Astrocyte of the cerebellum (primary cell): Measurements from ENCODE around the gene PLA2G15.

Experiments used
- DNase-seq: peaks from one replicate; pipeline ENCODE4 v3.0.0-alpha.2; 2011; ENCODE audit warnings: low read depth
- H3K4me3 ChIP-seq: 2 replicates; pipeline ENCODE4 v1.5.1; 2011; ENCODE audit warnings: mild to moderate bottlenecking, low read depth, low read length, moderate library complexity
- in situ Hi-C: cut with HindIII; loops from 2 replicates; pipeline ENCODE4 v1.10.0; 2017; ENCODE audit warnings: low sequenced_read_pairs
- TF ChIP-seq, protein P1 (sequence below): IDR thresholded peaks from 2 replicates; pipeline ENCODE4 v1.5.1; 2012; ENCODE audit warnings: low read length, low read depth, moderate library complexity, mild to moderate bottlenecking; ENCODE audit errors: missing control alignments

PLA2G15 gene

DNA sequence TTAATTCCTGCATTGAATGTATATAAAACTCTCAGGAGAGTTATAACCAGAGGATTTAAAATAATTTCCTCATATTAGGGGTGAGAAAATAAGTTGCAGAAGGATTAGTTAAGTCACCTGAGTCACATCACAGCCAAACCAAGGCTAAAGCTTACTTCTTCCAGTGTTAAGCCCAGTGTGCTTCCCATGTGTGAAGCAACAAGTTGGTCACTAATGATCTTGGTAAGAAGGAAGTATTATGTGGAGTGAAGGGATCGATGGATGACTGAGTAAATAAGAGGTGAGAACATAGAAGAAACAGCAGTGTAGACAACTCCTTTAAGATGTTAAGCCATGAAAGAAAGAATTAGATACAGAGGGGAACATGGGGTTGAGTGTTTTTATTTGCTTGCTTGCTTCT, 29.9 kb upstream of the PLA2G15 start:
- TF ChIP-seq, protein P1, sequence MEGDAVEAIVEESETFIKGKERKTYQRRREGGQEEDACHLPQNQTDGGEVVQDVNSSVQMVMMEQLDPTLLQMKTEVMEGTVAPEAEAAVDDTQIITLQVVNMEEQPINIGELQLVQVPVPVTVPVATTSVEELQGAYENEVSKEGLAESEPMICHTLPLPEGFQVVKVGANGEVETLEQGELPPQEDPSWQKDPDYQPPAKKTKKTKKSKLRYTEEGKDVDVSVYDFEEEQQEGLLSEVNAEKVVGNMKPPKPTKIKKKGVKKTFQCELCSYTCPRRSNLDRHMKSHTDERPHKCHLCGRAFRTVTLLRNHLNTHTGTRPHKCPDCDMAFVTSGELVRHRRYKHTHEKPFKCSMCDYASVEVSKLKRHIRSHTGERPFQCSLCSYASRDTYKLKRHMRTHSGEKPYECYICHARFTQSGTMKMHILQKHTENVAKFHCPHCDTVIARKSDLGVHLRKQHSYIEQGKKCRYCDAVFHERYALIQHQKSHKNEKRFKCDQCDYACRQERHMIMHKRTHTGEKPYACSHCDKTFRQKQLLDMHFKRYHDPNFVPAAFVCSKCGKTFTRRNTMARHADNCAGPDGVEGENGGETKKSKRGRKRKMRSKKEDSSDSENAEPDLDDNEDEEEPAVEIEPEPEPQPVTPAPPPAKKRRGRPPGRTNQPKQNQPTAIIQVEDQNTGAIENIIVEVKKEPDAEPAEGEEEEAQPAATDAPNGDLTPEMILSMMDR = no peak
- in situ Hi-C loops = no loop called here
- DNase-seq = no peak
- no peak overlapping the region for H3K4me3 ChIP-seq

DNA sequence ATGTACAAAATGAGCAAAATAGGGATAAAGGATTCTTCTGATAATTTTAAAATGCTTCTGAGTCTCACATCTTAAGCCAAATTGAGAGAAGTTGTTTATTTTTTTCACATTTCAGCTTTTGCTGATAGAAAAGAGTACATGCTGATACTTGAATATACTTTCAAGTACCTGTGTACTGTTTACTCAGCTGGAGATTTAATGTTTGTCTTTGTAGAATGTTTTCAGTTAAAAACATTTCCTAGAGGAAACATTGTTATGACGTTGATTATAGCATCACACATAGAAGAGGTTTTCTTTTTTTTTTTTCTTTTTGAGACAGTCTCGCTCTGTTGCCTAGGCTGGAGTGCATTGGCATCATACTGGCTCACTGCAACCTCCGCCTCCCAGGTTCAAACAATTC, 28.9 kb upstream of the PLA2G15 start:
- in situ Hi-C loops = no loop called here
- no peak for DNase-seq
- H3K4me3 ChIP-seq = no peak overlapping the region
- TF ChIP-seq, protein P1 = no peak

DNA sequence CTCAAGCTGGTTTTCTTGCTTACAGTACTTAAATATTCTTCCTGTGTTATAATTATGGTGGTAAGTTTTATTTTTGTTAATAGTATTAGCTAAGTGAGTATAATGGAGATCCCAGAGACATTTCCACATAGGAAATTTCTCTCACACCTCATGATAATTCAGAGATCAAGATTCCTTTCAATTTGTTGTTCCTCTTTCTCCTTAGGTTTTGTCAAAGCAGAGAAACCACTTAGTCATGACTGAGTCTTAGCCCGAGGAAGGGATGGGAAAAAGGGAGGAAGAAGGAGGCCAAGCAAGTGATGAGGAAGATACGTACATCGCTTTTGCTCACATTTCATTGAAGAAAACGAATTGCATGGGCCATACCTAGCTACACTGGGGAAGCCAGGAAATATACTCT, 27.7 kb upstream of the PLA2G15 start:
- DNase-seq = no peak
- TF ChIP-seq, protein P1 = no peak
- in situ Hi-C loops = no loop called here
- no peak overlapping the region for H3K4me3 ChIP-seq

DNA sequence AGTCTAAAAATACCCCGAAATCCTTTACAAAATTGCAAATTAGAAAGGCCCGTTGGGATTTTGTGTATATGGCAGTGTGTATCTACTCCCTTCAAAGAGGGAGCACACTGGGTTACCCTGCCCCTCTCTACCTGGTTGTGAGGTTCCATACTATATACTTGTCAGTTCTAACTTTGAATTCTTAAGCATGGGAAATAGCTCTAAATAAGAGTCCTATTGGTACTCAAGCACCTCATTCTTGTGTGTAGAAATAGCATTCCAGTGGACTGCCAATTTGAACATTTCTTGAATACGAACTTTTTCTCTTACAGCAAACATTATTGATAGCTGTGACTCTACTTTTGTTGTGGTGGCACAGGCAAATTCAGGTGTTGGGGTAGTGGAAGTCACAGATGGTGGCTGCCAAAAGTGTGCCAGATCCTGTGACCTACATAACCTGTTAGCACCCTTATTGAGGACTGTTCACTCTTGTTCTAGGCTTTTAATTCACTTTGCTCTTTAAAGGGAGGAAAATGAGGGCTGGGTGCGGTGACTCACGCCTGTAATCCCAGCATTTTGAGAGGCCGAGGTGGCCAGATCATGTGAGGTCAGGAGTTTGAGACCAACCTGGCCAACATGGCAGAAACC, 25.3 kb upstream of the PLA2G15 start:
- H3K4me3 ChIP-seq = no peak overlapping the region
- TF ChIP-seq, protein P1 = no peak
- in situ Hi-C loops = no loop called here
- no peak for DNase-seq

DNA sequence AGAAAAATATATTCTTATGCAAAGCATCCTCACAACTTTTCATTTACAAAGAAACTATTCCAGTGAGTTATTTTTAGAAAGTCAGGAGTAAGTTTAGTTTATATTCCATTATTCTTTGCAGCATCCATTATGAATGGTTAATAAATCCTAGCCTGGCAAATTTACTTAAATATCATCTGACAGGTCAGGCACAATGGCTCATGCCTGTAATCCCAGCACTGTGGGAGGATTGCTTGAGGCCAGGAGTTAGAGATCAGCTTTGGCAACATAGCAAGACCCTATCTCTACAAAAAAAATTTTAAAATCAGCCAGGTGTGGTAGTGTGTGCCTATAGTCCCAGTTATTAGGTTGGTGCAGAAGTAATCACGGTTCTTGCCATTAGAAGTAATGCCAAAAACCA, 22.1 kb upstream of the PLA2G15 start:
- in situ Hi-C loops = no loop called here
- no peak overlapping the region for H3K4me3 ChIP-seq
- TF ChIP-seq, protein P1 = no peak
- DNase-seq = no peak

DNA sequence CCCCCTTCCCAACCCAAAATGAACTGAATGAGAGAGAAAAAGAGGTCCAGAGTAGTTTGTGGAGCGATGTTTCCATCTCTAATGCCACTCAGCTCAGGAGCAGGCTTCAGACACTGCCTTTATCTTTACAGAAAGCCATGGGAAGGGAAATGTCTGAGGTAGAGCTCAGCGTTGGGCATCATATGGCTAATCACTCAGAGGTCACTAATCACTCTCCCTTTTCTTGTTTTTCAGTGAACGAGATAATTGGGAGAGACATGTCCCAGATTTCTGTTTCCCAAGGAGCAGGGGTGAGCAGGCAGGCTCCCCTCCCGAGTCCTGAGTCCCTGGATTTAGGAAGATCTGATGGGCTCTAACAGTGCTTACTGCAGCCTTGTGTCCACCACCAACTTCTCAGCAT, 19.1 kb upstream of the PLA2G15 start:
- in situ Hi-C loops = no loop called here
- TF ChIP-seq, protein P1 = no peak

More for the DNA sequence above, 19.1 kb upstream of the PLA2G15 start:
- no peak for DNase-seq
- H3K4me3 ChIP-seq = no peak overlapping the region
